ENCODE data around the gene SON. TPM values are rescaled to one million over a fixed set of nuclear protein-coding genes. Genes with fewer than 3 reads are reported as not detected.
"Not testable (repeated sequence)": the region's sequence is repeated elsewhere in the genome, so short reads cannot be mapped to it uniquely, and the experiment has no call there.

Gene SON
- polyA plus RNA-seq, 3 donors = 66.4 to 269 (median 184) TPM

DNA sequence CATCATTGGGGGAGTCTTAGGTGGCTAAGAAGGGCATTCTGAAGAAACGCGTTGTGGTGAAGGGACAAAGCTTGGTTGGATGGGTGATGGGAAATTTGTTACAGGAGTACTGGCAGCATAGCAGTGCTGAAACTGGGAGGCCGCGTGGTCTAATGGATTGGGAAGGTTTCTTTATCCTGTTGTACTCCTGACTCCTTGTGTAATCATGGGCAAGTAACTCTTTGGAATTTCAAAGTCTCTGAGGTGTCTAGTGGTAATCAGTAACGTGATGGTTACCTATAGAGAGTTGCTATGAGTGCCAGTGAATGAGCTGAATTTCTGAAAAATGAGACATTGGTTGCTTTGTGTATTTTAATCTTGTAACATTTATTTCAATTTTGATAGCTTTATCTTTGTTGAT lies 27.2 kb downstream of the SON start:
- Mint-ChIP-seq H3K4me1 (no peaks in the 10 kb centered on the region), H3K4me3 (no peak overlapping the region), H3K27ac (peak overlapping the region in 2 of 7 donors; percentile 23 to 75), H3K27me3 (ENCODE audit: low read depth in 3 of 3) (no peaks in the 10 kb centered on the region), H3K9me3 (no peaks in the 10 kb centered on the region), H3K36me3 (peaks cover 63 to 68% of the 10 kb centered on the region in 2 donors)
- intact Hi-C loops (cut with micrococcal nuclease) = no loop called here
- Histone ChIP-seq H3K36me3 (replicated peaks in 1 of 2; ENCODE audit: control insufficient read depth in 1 of 2, insufficient read depth in 2 of 2, low read length in 2 of 2) (peaks cover 81 to 94% of the 10 kb centered on the region in 2 donors), H3K4me1 (ENCODE audit: control insufficient read depth in 1 of 2, insufficient read depth in 2 of 2, low read length in 2 of 2) (no peaks in the 10 kb centered on the region), H3K4me3 (replicated peaks in 1 of 3; ENCODE audit: low read depth in 2 of 3, low read length in 3 of 3) (no peak overlapping the region), H3K79me2 (ENCODE audit: insufficient read depth, low read length) (peaks cover 74% of the 10 kb centered on the region), H4K20me1 (ENCODE audit: insufficient read depth, low read length) (peaks cover 94% of the 10 kb centered on the region), H2AFZ (ENCODE audit: insufficient read depth, low read depth, low read length, poor library complexity, severe bottlenecking) (no peak overlapping the region), H3K9ac (ENCODE audit: insufficient read depth, low read length, poor library complexity, severe bottlenecking) (no peak overlapping the region), H3K4me2 (replicated peaks; ENCODE audit: extremely low read depth, low read length, poor library complexity, severe bottlenecking) (no peak overlapping the region), H3K27ac (ENCODE audit: low read depth in 1 of 2, low read length in 2 of 2) (peak overlapping the region in 1 of 2 donors; percentile 31), H3K9me3 (replicated peaks in 1 of 2; ENCODE audit: control insufficient read depth in 1 of 2, insufficient read depth in 1 of 2, low read length in 2 of 2) (no peaks in the 10 kb centered on the region), H3K27me3 (ENCODE audit: control insufficient read depth in 2 of 2, insufficient read depth in 2 of 2, low read length in 2 of 2) (no peaks in the 10 kb centered on the region)
- WGBS (ENCODE audit: insufficient coverage) = 97% methylated on average over 4 of the region's 5 CpGs
- DNase-seq = no peak
- TF ChIP-seq, protein P1, sequence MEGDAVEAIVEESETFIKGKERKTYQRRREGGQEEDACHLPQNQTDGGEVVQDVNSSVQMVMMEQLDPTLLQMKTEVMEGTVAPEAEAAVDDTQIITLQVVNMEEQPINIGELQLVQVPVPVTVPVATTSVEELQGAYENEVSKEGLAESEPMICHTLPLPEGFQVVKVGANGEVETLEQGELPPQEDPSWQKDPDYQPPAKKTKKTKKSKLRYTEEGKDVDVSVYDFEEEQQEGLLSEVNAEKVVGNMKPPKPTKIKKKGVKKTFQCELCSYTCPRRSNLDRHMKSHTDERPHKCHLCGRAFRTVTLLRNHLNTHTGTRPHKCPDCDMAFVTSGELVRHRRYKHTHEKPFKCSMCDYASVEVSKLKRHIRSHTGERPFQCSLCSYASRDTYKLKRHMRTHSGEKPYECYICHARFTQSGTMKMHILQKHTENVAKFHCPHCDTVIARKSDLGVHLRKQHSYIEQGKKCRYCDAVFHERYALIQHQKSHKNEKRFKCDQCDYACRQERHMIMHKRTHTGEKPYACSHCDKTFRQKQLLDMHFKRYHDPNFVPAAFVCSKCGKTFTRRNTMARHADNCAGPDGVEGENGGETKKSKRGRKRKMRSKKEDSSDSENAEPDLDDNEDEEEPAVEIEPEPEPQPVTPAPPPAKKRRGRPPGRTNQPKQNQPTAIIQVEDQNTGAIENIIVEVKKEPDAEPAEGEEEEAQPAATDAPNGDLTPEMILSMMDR (IDR thresholded peaks at IDR 0.05) = no peak

GRCh38 chr21:33572350-33572749 lies 29.5 kb downstream of the SON start:
- no peak overlapping the region for H2AFZ ChIP-seq (ENCODE audit: insufficient read depth, low read depth, low read length, poor library complexity, severe bottlenecking)
- H3K79me2 ChIP-seq (ENCODE audit: insufficient read depth, low read length) = peaks cover 62% of the 10 kb centered on the region
- Mint-ChIP-seq H3K27ac (peak overlapping the region in 3 of 7 donors; percentile 19 to 65 (median 63)), H3K4me3 (no peak overlapping the region), H3K4me1 (no peaks in the 10 kb centered on the region), H3K9me3 (no peaks in the 10 kb centered on the region), H3K27me3 (ENCODE audit: low read depth in 3 of 3) (no peaks in the 10 kb centered on the region), H3K36me3 (peaks cover 68 to 80% of the 10 kb centered on the region in 2 donors)
- TF ChIP-seq, protein P1 (IDR thresholded peaks at IDR 0.05) = no peak
- no peak overlapping the region for H3K9ac ChIP-seq (ENCODE audit: insufficient read depth, low read length, poor library complexity, severe bottlenecking)
- no peak overlapping the region for H3K27ac ChIP-seq (ENCODE audit: low read depth in 1 of 2, low read length in 2 of 2)
- WGBS (ENCODE audit: insufficient coverage) = no CpG with 5 or more reads among the region's 3 CpGs
- H3K36me3 ChIP-seq (replicated peaks in 1 of 2; ENCODE audit: control insufficient read depth in 1 of 2, insufficient read depth in 2 of 2, low read length in 2 of 2) = peaks cover 95 to 100% of the 10 kb centered on the region in 2 donors
- no peaks in the 10 kb centered on the region for H3K9me3 ChIP-seq (replicated peaks in 1 of 2; ENCODE audit: control insufficient read depth in 1 of 2, insufficient read depth in 1 of 2, low read length in 2 of 2)
- H3K4me1 ChIP-seq (ENCODE audit: control insufficient read depth in 1 of 2, insufficient read depth in 2 of 2, low read length in 2 of 2) = no peaks in the 10 kb centered on the region
- no peak for DNase-seq
- intact Hi-C loops (cut with micrococcal nuclease) = no loop called here
- H3K4me2 ChIP-seq (replicated peaks; ENCODE audit: extremely low read depth, low read length, poor library complexity, severe bottlenecking) = no peak overlapping the region
- H3K27me3 ChIP-seq (ENCODE audit: control insufficient read depth in 2 of 2, insufficient read depth in 2 of 2, low read length in 2 of 2) = no peaks in the 10 kb centered on the region
- peaks cover 98% of the 10 kb centered on the region for H4K20me1 ChIP-seq (ENCODE audit: insufficient read depth, low read length)
- H3K4me3 ChIP-seq (replicated peaks in 1 of 3; ENCODE audit: low read depth in 2 of 3, low read length in 3 of 3) = no peak overlapping the region

DNA sequence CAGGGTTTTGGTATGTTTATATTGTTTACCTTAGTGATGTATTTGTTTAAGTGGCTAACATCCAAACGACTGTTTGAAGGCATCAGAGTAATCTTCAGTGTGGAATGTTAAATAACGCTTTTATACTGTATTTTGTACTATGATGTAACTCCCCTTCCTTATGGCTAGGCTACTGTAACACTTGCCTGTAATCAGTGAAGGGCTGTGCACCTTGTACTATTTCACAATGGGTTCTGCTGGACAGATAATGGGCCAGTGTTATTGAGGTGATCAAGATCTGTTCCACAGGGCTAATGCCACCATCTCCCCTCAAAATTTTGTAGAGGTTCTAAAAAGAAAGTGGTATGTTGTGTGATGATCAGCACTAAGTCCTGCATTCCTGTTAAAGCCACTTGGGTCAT lies 33.9 kb downstream of the SON start:
- WGBS (ENCODE audit: insufficient coverage) = no CpG with 5 or more reads among the region's 2 CpGs
- H3K9me3 Mint-ChIP-seq; H3K27me3 Mint-ChIP-seq (ENCODE audit: low read depth in 3 of 3); H3K4me3 Mint-ChIP-seq; H3K4me1 ChIP-seq (ENCODE audit: control insufficient read depth in 1 of 2, insufficient read depth in 2 of 2, low read length in 2 of 2); intact Hi-C loops (cut with micrococcal nuclease); H3K4me2 ChIP-seq (replicated peaks; ENCODE audit: extremely low read depth, low read length, poor library complexity, severe bottlenecking); H2AFZ ChIP-seq (ENCODE audit: insufficient read depth, low read depth, low read length, poor library complexity, severe bottlenecking); H3K9ac ChIP-seq (ENCODE audit: insufficient read depth, low read length, poor library complexity, severe bottlenecking); H3K27me3 ChIP-seq (ENCODE audit: control insufficient read depth in 2 of 2, insufficient read depth in 2 of 2, low read length in 2 of 2); DNase-seq; H3K4me3 ChIP-seq (replicated peaks in 1 of 3; ENCODE audit: low read depth in 2 of 3, low read length in 3 of 3); H3K9me3 ChIP-seq (replicated peaks in 1 of 2; ENCODE audit: control insufficient read depth in 1 of 2, insufficient read depth in 1 of 2, low read length in 2 of 2): not testable (repeated sequence)
- Mint-ChIP-seq H3K36me3 (peaks cover 38 to 54% of the 10 kb centered on the region in 2 donors), H3K4me1 (peaks cover 12% of the 10 kb centered on the region), H3K27ac (peak overlapping the region in 2 of 7 donors; percentile 23 to 30)
- H3K36me3 ChIP-seq (replicated peaks in 1 of 2; ENCODE audit: control insufficient read depth in 1 of 2, insufficient read depth in 2 of 2, low read length in 2 of 2) = peaks cover 59 to 66% of the 10 kb centered on the region in 2 donors
- peaks cover 75% of the 10 kb centered on the region for H4K20me1 ChIP-seq (ENCODE audit: insufficient read depth, low read length)
- H3K27ac ChIP-seq (ENCODE audit: low read depth in 1 of 2, low read length in 2 of 2) = peak overlapping the region in 1 of 2 donors; percentile 41
- peaks cover 22% of the 10 kb centered on the region for H3K79me2 ChIP-seq (ENCODE audit: insufficient read depth, low read length)
